Activated CD8-positive, alpha-beta T cell treated with anti-CD3 and anti-CD28 coated beads for 36 hours (primary cell): Measurements from ENCODE around the gene ABAT. TPM values are rescaled to one million over a fixed set of nuclear protein-coding genes. Genes with fewer than 3 reads are reported as not detected.

Experiments
- ATAC-seq: fragments of 200-7000 bp; cut with Tn5 transposase; one replicate; pipeline ENCODE4 v1.10.0; 2021; ENCODE audit warnings: mild to moderate bottlenecking, moderate library complexity
- CTCF ChIA-PET: fragments of 350-600 bp; sonication (Branson Sonifier 250); formaldehyde crosslinking; loops from one replicate; lab custom pipeline; 2021; ENCODE audit warnings: antibody characterized with exemption; lab: Charles Lee
- POLR2A ChIA-PET: fragments of 350-600 bp; sonication (Branson Sonifier 250); formaldehyde crosslinking; loops from one replicate; lab custom pipeline; 2021; ENCODE audit warnings: antibody characterized with exemption; lab: Charles Lee
- DNase-seq: peaks from one replicate; pipeline ENCODE4 v3.0.0-alpha.2; 2020
- H3K27ac Mint-ChIP-seq: one replicate; pipeline ENCODE4 v1.8.0; 2021; ENCODE audit warnings: mild to moderate bottlenecking, mixed read lengths
- H3K27me3 Mint-ChIP-seq: one replicate; pipeline ENCODE4 v1.8.0; 2021; ENCODE audit warnings: mixed read lengths
- H3K36me3 Mint-ChIP-seq: one replicate; pipeline ENCODE4 v1.8.0; 2021; ENCODE audit warnings: low read depth, mixed read lengths
- H3K4me1 Mint-ChIP-seq: one replicate; pipeline ENCODE4 v1.8.0; 2021; ENCODE audit warnings: low read depth, mixed read lengths
- H3K4me3 Mint-ChIP-seq: one replicate; pipeline ENCODE4 v1.8.0; 2021; ENCODE audit warnings: mild to moderate bottlenecking, moderate library complexity, mixed read lengths
- H3K9me3 Mint-ChIP-seq: one replicate; pipeline ENCODE4 v1.8.0; 2021; ENCODE audit warnings: mixed read lengths
- intact Hi-C: fragments of 100-400 bp; cut with micrococcal nuclease; formaldehyde crosslinking; loops from one replicate; pipeline ENCODE4 v1.10.0; 2022
- total RNA-seq, 2 experiments: library from RNA; stranded (reverse); gene quantifications; one replicate each; pipeline ENCODE4 v1.2.3, GENCODE V29; 2021
- TF ChIP-seq, protein P1 (sequence below): fragments of 200-600 bp; IDR thresholded peaks from one replicate; pipeline ENCODE4 v1.8.0; 2022; ENCODE audit warnings: antibody characterized with exemption, mild to moderate bottlenecking

ABAT gene
- total RNA-seq, 2 experiments from 2014 or later: 5.1 TPM

DNA sequence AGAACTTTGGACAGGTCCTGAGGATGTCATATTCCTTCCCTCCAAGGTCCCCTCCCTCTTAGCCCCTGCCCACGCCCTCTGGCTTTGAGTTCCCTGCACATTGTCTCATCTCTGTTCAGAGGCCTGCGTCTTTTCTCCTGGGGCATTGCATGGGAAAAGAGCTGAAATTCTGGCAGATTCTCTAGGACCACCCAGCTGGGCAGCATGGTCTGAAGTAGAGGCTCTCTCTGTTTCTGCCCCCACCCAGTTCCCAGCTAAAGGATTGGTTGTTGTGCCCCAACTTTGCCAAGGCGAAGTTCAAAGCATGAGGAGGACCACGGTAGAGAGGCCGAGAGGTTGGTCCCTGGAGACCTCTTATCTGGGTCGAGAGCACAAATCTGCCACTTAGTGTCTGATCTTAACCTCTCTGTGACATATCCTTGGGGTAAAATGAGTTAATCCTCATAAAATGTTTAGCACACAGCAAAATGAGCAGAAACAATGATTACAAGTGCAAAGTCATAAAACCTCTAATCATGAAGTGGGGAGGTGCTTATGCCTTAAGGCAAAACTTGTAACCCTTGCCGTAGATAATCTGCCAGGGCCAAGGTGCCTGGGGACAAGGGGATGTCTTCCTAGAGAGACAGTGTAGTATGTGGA, 2.4 kb downstream of the ABAT start:
- TF ChIP-seq, protein P1, sequence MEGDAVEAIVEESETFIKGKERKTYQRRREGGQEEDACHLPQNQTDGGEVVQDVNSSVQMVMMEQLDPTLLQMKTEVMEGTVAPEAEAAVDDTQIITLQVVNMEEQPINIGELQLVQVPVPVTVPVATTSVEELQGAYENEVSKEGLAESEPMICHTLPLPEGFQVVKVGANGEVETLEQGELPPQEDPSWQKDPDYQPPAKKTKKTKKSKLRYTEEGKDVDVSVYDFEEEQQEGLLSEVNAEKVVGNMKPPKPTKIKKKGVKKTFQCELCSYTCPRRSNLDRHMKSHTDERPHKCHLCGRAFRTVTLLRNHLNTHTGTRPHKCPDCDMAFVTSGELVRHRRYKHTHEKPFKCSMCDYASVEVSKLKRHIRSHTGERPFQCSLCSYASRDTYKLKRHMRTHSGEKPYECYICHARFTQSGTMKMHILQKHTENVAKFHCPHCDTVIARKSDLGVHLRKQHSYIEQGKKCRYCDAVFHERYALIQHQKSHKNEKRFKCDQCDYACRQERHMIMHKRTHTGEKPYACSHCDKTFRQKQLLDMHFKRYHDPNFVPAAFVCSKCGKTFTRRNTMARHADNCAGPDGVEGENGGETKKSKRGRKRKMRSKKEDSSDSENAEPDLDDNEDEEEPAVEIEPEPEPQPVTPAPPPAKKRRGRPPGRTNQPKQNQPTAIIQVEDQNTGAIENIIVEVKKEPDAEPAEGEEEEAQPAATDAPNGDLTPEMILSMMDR: no peak
- peaks cover 7% of the 10 kb centered on the region for H3K9me3 Mint-ChIP-seq
- H3K27me3 Mint-ChIP-seq: no peaks in the 10 kb centered on the region
- no peak for ATAC-seq
- intact Hi-C loops: no loop called here
- H3K4me3 Mint-ChIP-seq: no peak overlapping the region
- CTCF ChIA-PET: no interaction called here
- peaks cover 16% of the 10 kb centered on the region for H3K4me1 Mint-ChIP-seq
- peaks cover 9% of the 10 kb centered on the region for H3K36me3 Mint-ChIP-seq
- DNase-seq: no peak
- no peak overlapping the region for H3K27ac Mint-ChIP-seq
- POLR2A ChIA-PET: interaction anchor here (0.6 kb wide), 2 partner anchors 41 to 55 kb away, joined by 3 read pairs; partner anchors contain the start of gene METTL22

DNA sequence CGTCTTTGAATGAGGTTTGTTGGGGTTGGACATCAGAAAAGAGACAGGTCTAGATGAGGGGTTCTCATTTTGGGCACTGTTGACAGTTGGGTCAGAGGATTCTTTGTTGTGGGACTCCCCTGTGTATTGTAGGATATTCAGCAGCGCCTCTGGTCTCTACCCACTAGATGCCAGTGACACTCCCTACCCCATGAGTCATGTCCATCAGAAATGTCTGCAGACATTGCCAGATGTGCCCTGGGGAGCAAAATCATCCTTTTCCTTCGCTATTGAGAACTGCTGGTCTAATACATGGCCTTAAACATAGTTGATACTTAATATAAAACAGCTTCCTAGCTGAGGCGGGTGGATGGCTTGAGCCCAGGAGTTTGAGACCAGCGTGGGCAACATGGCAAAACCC, 3.1 kb downstream of the ABAT start:
- Mint-ChIP-seq H3K27me3 (no peaks in the 10 kb centered on the region), H3K4me3 (no peak overlapping the region), H3K9me3 (peaks cover 7% of the 10 kb centered on the region), H3K36me3 (peaks cover 9% of the 10 kb centered on the region), H3K27ac (no peak overlapping the region), H3K4me1 (peaks cover 16% of the 10 kb centered on the region)
- intact Hi-C loops: no loop called here
- CTCF ChIA-PET: no interaction called here
- ATAC-seq: no peak
- no peak for DNase-seq
- TF ChIP-seq, protein P1: no peak
- POLR2A ChIA-PET: no interaction called here

DNA sequence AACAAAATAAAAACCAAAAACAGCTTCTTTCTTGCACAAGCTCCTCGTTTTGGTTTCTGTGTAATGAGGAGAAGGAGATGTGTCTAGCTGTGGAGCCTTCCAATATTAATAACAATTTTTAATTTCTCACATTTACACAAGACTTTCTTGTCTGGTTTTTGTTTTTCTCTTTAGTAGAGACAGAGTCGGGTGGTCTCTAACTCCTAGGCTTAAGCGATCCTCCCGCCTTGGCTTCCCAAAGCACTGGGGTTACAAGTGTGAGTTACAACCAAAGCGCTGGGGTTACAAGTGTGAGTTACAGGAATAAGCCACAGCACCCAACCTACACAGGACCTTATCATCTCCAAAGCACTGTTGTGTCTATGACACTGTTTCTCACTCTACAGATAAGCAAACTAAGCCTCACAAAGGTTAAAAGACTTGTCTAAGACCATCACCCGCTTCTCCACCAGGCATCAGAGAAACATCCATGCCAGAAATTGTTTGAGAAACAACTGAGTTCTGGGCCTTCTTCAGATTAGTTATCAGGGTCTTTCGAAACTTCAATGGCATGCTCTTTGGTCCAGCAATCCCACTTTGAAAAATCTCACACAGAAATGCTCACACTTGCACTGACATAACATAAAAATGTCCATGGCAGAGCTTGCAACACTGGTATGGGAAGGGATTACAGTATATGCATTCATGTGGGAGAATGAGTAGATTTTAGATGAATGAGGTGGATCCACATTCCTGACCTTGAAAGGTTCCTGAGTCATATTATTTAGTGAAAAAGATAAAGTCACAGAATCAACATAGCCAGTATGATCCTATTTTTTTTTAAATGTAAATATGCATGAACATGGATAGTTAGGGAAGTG, 3.9 kb downstream of the ABAT start:
- intact Hi-C loops: no loop called here
- POLR2A ChIA-PET: no interaction called here
- H3K9me3 Mint-ChIP-seq: peaks cover 7% of the 10 kb centered on the region
- ATAC-seq: no peak
- CTCF ChIA-PET: no interaction called here
- TF ChIP-seq, protein P1: no peak
- DNase-seq: no peak
- no peaks in the 10 kb centered on the region for H3K27me3 Mint-ChIP-seq
- H3K4me1 Mint-ChIP-seq: peaks cover 16% of the 10 kb centered on the region
- H3K27ac Mint-ChIP-seq: no peak overlapping the region
- no peak overlapping the region for H3K4me3 Mint-ChIP-seq
- peaks cover 9% of the 10 kb centered on the region for H3K36me3 Mint-ChIP-seq

DNA sequence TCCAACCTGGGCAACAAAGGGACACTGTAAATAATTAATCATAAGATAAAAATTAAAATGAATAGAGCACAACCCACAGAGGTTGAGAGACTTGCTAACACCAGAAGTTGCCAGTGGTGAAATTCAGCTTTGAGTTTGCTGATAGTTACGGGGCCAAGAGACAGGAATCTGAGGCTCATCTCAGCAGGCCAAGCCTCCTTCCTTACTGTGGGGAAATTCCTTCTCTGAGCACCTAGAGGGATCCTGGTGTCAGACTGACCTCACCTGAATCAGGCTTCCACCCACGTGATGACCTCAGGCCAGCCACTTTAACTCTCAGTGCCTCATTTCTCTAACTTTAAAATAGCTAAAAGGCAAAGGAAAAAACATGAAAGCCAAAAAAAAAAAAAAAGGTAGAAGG, 4.7 kb downstream of the ABAT start:
- no peak for ATAC-seq
- ChIA-PET CTCF (interaction anchor here (1.0 kb wide), 1 partner anchor 13 kb away, joined by 3 read pairs; no protein-coding TSS in a partner anchor), POLR2A (no interaction called here)
- Mint-ChIP-seq H3K27me3 (no peaks in the 10 kb centered on the region), H3K9me3 (peaks cover 7% of the 10 kb centered on the region), H3K36me3 (peaks cover 9% of the 10 kb centered on the region), H3K4me1 (peaks cover 16% of the 10 kb centered on the region), H3K27ac (no peak overlapping the region), H3K4me3 (no peak overlapping the region)
- no peak for DNase-seq
- TF ChIP-seq, protein P1: no peak
- intact Hi-C loops: no loop called here
